GM18520 (cell line): ENCODE results near the gene RHOC.

ENCODE experiments used
- ATAC-seq: cut with Tn5 transposase; IDR thresholded peaks from one replicate; pipeline ENCODE4 v1.9.1; 2021; ENCODE audit not compliant: unreplicated experiment

The RHOC gene

DNA sequence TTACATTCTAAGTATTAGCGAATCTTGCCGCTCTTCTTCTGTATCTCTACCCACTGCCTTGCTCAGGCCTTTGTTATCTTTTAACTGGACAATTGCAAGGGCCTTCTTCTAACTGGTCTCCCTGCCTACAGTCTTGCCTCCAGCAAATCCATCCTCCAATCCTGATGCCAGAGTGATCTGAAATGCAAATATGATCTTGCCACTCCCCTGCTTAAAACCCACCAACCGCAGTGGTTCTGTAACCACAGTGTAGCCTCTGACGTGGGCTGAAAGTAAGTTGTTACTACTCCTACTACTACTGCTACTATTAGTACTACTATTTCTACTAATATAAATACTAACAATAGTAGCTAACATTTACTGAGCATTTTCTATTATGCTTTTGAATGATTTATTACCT lies 20.1 kb downstream of the RHOC start:
- ATAC-seq = no peak

DNA sequence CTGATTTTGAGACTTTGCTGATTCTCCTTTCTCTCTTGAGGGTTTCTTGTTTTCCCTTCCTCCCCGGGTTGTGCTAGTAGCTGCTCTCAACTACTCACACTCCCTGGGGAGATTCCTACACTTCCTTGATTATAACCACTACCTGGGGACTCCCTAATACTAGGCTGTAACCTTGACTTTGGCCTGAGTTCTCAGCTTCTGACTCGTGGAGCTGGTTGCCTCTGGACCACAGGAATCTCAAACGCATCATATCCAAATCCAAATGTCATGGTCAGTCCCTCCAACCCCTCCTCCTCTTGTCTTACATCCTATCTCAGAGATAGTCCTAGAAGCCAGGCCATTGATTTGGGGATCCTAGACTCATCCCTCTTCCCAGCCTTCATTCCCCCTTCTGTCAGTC lies 20.5 kb downstream of the RHOC start:
- ATAC-seq = no peak

DNA sequence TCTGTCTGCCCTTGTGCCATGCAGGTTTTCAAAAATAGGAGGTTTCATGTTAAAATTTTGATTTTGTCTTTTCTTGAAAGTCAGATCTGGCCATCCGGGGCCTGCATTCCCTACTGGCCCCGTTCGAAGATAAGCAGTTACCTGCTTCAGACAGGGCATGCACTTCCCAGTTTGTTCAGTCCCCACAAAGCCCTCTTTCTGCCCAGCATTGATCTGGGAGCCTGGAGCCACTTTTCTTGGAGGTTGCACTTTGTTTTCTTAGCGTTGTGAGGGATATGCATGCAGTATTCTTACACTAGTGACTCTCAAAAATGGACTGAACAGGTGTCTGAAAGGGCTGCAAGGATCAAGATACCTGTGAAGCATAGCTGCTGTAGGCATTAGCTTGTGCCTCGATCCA lies 21.0 kb downstream of the RHOC start:
- no peak for ATAC-seq

DNA sequence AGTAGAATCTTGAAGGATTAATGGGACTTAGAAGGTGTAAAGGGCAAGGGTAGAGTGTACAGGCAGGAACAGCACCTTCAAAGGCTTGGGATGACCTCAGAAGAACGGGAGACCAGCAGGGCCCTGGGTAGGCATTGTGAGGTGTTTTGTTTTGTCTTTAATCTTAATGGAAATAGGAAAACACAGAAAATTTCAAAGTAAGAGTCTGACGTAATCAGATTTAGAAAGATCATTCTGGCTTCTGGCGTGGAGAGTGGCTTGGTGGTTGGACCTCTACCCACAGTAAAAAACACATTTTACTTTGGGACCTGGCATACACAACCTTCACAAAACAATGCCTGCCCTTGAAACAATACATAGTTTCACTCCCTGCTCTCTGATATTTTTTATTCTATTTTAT lies 28.3 kb downstream of the RHOC start:
- no peak for ATAC-seq

DNA sequence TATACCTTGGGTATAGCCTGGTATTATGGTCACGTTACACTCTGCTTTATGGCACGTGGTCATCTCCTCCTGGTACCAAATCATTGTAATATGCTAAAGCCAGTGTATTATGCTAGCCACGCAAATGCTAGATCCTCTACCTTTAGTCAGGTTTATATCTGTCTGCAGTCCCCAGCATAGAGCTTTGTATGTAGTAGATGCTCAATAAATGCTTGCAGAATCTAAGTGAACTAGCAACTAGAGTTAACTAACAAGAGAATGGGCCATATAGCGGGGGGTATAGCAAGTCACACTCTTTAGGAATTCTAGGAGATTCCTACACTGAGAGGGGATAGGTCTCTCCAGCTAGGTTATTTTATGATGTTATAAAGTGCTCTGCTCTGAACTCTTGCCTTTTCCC lies 29.4 kb downstream of the RHOC start:
- ATAC-seq = no peak

DNA sequence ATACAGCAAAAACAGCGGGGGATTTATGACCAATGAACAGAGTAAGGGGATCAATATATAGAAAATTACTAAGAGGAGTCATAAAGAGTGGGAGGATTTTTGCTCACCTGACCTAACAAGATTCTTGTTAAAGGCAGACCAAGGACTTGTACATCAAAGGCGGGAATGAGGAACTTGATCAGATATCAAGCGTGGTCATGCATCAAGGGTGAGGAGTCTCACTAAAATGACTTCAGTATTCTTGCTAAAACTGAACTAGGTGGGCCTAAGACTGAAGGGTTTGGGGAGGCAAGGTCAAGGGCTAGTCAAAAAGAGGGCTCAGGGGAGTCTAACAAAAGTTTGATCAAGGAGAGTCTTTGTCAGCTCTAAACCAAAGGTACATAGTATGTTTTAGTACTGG lies 30.4 kb downstream of the RHOC start:
- no peak for ATAC-seq

DNA sequence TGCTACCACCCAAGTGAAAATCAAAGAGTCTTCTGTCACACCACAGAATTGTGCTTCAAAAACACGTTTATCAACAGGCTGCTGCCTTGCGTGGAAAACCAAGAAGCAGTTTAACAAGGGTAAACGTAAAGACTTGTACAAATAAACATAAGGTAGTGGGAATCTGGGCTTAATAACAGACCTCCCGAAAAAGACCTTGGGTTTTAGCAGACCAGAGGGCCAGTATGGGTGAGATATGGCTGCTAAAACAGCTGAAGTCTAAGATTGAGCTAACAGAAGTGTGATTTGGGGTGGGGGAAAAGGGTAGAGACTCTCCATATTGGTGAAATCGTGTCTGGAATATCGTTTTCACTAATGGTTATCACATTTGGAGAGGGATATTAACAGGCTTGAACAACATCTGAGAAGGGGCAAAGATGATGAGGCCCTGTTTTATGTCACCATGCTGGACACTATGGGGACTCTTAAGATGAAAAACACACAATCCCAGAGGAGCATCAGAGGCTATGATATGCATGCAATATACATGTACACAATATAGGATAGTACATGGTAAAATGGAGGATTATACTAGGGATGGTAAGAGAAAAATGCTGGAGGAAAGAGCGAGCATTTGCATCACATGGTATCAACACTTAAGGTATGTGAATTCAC lies 31.1 kb downstream of the RHOC start:
- no peak for ATAC-seq

DNA sequence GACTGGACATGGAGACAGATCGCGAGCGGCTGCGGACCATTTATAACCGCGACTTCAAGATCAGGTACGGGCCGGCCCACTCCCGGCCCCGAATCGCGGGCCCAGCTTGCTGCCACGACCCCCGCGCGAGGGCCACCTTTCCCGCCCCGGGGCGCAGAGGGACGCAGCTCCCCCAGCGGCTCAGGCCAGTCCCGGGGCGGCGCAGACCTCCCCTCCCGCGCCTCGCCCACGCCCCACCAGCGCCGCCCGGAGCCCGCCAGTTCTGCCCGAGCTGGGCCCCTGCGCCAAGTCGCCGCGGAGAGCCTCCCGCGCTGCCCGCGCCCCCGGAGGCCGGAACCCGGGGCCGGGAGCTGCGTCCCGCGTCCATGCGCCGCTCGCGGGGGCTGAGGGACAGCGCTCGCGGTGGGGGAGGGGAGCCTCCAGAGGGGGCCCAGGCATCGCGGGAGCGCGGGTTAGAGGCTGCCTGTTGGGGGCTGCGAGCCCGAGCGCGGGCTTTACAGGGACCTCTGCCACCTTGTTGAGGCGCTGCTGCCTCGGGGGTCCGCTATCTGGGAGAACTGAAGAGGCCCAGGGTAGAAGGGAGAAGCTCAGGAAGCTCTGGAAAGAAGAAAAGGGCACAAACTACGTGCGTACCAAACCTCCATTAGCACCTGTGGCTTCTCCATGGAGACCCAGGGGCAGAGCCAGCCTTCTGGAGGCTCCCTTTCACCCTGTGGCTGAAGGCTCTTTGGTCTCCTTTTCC lies 31.8 kb downstream of the RHOC start:
- ATAC-seq = no peak

DNA sequence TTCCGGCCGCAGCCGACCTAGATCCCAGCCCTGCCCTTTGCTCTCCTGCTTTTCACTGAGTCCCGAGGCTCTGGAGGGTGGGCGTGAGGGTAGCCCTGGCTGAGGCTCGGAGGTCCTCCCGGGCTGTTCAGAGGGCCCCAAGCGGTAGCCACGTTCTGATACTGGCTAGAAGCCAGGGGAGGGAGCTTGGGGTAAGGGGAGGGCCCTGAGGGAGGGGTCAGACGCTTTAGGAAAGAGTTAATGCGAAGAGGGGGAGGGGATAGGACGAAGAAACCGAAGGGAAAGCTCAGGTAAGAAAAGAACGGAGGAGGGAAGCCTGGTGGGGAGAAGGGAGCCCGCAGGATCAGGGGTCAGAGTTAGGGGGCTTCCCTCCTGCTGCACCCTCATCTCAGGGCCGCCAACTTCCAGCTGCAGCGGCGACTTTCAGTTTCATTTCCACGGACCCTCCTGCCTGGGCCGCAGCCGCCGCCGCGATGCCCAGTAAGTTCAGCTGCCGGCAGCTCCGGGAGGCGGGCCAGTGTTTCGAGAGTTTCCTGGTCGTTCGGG lies 32.4 kb downstream of the RHOC start, which contains the start of gene MOV10:
TSS of gene MOV10 (plus strand) at position 220 of the 546 bp plus-strand sequence. CDS start at position 474, 254 bp downstream.
- ATAC-seq = no peak

DNA sequence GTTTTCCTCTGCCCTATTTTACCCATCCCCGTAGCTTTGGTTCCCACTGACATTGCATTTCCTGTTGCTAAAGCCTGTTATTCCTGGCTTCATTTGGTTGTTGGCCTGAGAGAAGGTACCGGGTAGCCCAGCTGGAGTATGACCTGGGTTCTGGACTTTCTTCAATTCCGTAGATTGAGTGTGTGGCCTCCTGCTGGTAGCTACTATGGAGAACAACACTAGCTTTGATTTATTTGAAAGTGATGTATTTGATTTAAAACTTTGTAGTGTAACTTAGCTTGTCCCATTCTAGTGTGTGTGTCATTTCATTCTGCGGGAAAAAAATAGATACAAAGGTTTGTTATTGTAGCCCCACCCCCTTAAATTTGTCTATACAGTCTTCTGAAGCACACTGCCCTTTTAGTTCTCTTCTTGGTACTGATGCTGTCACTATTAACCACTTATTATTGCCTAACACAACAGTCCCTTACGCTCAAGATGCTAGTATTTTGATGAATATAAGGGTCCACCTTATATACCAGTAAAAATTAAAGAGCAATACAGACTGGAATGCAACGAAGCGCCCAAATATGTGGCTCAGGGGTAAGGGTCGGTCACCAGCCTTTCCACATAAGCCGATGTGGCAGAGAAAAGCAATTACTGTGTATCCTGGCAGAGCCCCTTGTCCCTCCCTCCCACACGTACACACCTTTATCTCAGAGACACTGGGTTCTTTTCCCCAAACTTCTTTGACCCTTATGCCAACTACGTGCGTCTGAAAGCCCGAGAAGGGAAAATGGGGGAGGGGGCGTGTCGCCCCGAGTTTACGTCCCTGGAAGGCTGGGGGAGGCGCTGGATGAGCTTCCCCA lies 33.1 kb downstream of the RHOC start:
- no peak for ATAC-seq

DNA sequence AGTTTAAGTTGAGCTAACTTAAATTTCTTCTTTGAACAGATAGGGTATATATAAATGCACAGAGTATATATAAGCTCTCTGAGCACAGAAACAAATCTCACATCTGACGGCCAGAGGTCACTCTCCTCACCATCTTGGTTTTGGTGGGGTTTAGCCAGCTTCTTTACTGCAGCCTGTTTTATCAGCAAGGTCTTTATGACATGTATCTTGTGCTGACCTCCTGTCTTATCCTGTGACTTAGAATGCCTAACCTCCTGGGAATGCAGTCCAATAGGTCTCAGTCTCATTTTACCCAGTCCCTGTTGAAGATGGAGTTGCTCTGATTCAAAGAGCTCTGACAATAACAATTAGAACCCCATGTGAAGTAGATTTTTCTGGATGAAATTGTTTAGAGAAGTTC lies 34.1 kb downstream of the RHOC start:
- ATAC-seq = no peak

DNA sequence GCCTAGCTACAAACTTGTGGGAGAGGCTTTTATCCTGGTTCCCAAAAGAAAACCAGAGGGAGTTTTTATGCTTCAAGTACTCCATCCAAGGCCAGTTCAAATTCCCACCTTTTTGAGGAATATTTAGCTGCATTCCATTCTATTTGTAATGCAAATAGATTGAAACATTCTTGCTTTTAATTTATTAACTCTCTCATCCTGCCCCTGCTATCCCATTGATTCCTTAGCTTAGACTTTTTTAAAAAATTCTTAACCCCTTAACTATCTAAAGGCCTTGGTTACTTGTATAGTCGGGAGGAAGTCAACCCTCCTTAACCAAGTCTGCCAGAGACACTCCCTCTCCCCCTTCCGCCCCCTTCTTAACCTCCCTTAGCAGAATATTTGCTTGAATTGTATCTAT lies 34.9 kb downstream of the RHOC start:
- ATAC-seq = no peak

DNA sequence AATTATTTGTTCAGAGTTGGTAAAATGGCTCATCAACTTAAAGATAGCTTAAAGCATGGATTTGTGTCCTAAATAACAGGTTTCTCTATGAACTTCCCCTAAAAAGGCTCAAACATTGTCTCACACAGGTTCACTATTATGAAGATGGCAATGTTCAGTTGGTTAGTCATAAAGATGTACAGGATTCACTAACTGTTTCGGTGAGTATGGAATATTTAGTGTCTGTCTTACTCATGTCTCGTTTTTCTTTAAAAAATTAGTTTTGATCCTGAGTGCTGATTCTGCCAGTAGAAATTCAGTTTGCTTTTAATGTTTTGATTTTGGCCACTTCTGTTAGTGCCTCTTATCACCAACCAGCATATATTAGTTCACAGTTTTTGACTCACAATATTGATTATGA lies 40.0 kb downstream of the RHOC start:
- ATAC-seq = no peak

DNA sequence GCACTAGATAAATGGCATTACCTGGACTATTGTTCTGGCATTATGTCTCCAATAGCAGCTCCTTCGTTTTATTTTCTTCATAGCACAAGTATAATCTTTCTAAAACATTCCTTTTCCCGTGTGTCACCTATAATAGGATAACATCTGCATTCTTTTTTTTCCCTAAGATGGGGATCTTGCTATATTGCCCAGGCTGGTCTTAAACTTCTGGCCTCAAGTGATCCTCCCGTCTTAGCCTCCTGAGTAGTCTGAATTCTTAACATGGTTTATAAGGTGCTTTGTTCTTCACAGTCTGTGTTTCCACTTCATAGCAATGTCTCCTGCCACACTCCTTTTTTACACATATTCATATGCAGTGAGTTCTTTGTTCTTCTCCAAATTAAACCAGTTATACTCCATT lies 41.1 kb downstream of the RHOC start:
- ATAC-seq = no peak

DNA sequence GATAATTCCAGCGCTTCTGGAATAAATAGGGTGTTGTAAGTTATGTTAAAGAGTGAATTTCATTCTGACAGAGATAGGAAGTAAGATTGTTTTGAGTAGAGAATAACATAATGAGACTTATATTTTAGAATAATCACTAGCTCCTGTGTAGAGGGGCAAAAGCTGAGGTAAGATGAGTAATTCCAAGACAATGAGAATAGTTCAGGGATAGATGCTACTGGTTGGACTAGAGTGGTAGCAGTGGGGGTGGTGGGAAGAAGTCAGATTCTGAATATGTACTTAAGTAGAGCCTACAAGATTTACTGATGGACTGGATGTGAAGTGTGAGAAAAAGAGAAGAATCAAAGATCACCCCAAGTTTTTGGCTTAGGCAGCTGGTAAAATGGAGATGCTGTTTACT lies 55.7 kb downstream of the RHOC start:
- no peak for ATAC-seq
